DOHH2 (cell line): Measurements from ENCODE around the gene ASTL.

ENCODE experiments used
- H3F3A ChIP-seq: fragments of 200-600 bp; sonication (generic), shearing (Covaris generic); 2 replicates; pipeline ENCODE4 v1.6.0; 2016; ENCODE audit warnings: antibody characterized with exemption, mild to moderate bottlenecking; ENCODE audit not compliant: control insufficient read depth, insufficient read depth
- H3K27ac ChIP-seq: fragments of 200-600 bp; sonication (generic); 2 replicates; pipeline ENCODE4 v1.5.1; 2014; ENCODE audit warnings: low read depth, mild to moderate bottlenecking, low read length, moderate library complexity
- H3K27me3 ChIP-seq: fragments of 200-600 bp; sonication (generic); 2 replicates; pipeline ENCODE4 v1.6.1; 2014; ENCODE audit warnings: mild to moderate bottlenecking, low read length, mixed read lengths; ENCODE audit not compliant: control insufficient read depth
- H3K36me3 ChIP-seq: fragments of 200-600 bp; sonication (generic); 2 replicates; pipeline ENCODE4 v1.6.1; 2014; ENCODE audit warnings: mild to moderate bottlenecking, low read length, moderate library complexity, mixed read lengths; ENCODE audit not compliant: control insufficient read depth
- H3K4me1 ChIP-seq: fragments of 200-600 bp; sonication (generic); 2 replicates; pipeline ENCODE4 v1.6.1; 2014; ENCODE audit warnings: mild to moderate bottlenecking, low read length, mixed read lengths; ENCODE audit not compliant: control insufficient read depth
- H3K4me2 ChIP-seq: fragments of 200-600 bp; sonication (generic); 2 replicates; pipeline ENCODE4 v1.6.0; 2014; ENCODE audit warnings: mild to moderate bottlenecking, low read length, moderate library complexity
- H3K4me3 ChIP-seq: fragments of 200-600 bp; sonication (generic); 2 replicates; pipeline ENCODE4 v1.5.1; 2014; ENCODE audit warnings: mild to moderate bottlenecking, low read length, mixed read lengths
- H3K79me2 ChIP-seq: fragments of 200-600 bp; sonication (generic); 2 replicates; pipeline ENCODE4 v1.6.1; 2014; ENCODE audit warnings: mild to moderate bottlenecking, low read length, mixed read lengths; ENCODE audit not compliant: control insufficient read depth
- H3K9me2 ChIP-seq: fragments of 200-600 bp; sonication (generic); replicated peaks from 2 replicates; pipeline ENCODE4 v1.6.1; 2014; ENCODE audit warnings: mild to moderate bottlenecking, low read length, mixed read lengths; ENCODE audit not compliant: control insufficient read depth
- H3K9me3 ChIP-seq: fragments of 200-600 bp; sonication (generic); 2 replicates; pipeline ENCODE4 v1.6.1; 2014; ENCODE audit warnings: antibody characterized with exemption, low read length, mixed read lengths; ENCODE audit not compliant: control insufficient read depth, insufficient read depth
- H4K20me1 ChIP-seq: fragments of 200-600 bp; sonication (generic); 2 replicates; pipeline ENCODE4 v1.6.0; 2014; ENCODE audit warnings: low read depth, mild to moderate bottlenecking, antibody characterized with exemption, low read length, moderate library complexity; ENCODE audit not compliant: control insufficient read depth, insufficient read depth
- EZH2phosphoT487 ChIP-seq: fragments of 200-600 bp; sonication (generic); IDR thresholded peaks from 2 replicates; pipeline ENCODE4 v1.6.1; 2017; ENCODE audit warnings: borderline replicate concordance, mild to moderate bottlenecking, antibody characterized with exemption, low read length, moderate library complexity, mixed read lengths
- TF ChIP-seq, protein P1 (sequence below): fragments of 200-600 bp; sonication (generic); IDR thresholded peaks from one replicate; pipeline ENCODE4 v1.5.1; 2014; ENCODE audit warnings: antibody characterized with exemption, mild to moderate bottlenecking, low read depth, low read length; ENCODE audit not compliant: poor library complexity, severe bottlenecking

ASTL gene

DNA sequence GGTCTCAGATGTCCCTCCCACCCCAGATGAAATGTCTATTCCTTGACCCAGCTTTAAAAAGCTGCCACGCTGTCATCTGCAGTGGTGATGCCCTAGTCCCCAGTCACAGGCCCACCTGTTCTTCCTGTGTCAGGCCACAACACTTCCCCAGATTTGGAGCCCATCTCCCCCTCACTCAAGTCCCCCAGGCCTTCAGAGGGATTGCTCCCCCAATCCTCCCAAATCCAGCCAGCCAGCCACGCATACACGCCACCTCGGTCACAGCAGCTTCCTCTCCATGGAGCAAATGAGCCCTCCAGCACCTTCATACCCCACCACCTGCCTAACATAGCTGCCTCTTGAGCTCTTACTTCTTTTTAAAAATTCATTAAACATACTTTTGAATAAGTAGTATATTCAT lies 7.8 kb downstream of the ASTL start:
- Histone ChIP-seq H4K20me1 (no peaks in the 10 kb centered on the region), H3K9me2 (no peaks in the 10 kb centered on the region), H3K4me2 (no peak overlapping the region), H3K36me3 (no peaks in the 10 kb centered on the region), H3K79me2 (no peaks in the 10 kb centered on the region), H3K27me3 (no peaks in the 10 kb centered on the region; the same call in 1 of the 2 replicates), H3K4me3 (no peak overlapping the region), H3F3A (no peaks in the 10 kb centered on the region), H3K4me1 (no peaks in the 10 kb centered on the region), H3K9me3 (no peaks in the 10 kb centered on the region), H3K27ac (no peak overlapping the region)
- TF ChIP-seq, protein P1, sequence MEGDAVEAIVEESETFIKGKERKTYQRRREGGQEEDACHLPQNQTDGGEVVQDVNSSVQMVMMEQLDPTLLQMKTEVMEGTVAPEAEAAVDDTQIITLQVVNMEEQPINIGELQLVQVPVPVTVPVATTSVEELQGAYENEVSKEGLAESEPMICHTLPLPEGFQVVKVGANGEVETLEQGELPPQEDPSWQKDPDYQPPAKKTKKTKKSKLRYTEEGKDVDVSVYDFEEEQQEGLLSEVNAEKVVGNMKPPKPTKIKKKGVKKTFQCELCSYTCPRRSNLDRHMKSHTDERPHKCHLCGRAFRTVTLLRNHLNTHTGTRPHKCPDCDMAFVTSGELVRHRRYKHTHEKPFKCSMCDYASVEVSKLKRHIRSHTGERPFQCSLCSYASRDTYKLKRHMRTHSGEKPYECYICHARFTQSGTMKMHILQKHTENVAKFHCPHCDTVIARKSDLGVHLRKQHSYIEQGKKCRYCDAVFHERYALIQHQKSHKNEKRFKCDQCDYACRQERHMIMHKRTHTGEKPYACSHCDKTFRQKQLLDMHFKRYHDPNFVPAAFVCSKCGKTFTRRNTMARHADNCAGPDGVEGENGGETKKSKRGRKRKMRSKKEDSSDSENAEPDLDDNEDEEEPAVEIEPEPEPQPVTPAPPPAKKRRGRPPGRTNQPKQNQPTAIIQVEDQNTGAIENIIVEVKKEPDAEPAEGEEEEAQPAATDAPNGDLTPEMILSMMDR = no peak
- no peak for TF ChIP-seq EZH2phosphoT487

DNA sequence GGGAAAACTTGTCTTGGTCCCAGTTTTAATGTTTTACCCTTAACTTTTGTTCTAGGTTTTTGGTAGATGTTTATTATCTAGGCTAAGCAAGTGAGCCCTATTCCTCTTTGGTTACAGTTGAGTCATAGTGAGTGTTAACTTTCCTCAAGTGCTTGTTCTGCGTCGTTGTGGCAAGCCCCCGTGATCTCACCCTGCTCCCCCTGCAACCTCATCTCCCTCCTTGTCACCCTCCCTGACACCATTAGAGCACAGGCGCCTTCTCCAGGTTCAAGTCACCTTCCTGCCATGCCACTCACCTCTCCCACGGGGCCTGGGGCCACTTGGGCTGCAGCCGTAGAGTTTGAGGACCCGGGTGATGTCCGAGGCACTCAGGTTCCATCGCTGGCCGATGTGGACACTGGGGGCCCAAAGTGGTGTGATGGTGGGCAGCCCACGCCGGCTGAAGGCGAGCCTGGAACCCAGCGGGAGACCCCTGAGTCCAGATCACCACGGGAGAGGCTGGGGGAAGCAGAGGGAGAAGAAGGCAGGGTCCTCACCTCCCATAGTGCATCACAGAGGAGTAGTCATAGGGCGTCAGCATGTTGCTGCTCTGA lies 8.7 kb downstream of the ASTL start:
- H3K9me3 ChIP-seq = no peaks in the 10 kb centered on the region
- H3K27me3 ChIP-seq = no peaks in the 10 kb centered on the region; the same call in 1 of the 2 replicates
- TF ChIP-seq EZH2phosphoT487 = no peak
- TF ChIP-seq, protein P1 = no peak
- H3K9me2 ChIP-seq = no peaks in the 10 kb centered on the region
- no peaks in the 10 kb centered on the region for H4K20me1 ChIP-seq
- H3F3A ChIP-seq = no peaks in the 10 kb centered on the region
- no peak overlapping the region for H3K4me3 ChIP-seq
- H3K4me2 ChIP-seq = no peak overlapping the region
- no peaks in the 10 kb centered on the region for H3K79me2 ChIP-seq
- no peaks in the 10 kb centered on the region for H3K36me3 ChIP-seq
- H3K27ac ChIP-seq = no peak overlapping the region
- H3K4me1 ChIP-seq = no peaks in the 10 kb centered on the region

DNA sequence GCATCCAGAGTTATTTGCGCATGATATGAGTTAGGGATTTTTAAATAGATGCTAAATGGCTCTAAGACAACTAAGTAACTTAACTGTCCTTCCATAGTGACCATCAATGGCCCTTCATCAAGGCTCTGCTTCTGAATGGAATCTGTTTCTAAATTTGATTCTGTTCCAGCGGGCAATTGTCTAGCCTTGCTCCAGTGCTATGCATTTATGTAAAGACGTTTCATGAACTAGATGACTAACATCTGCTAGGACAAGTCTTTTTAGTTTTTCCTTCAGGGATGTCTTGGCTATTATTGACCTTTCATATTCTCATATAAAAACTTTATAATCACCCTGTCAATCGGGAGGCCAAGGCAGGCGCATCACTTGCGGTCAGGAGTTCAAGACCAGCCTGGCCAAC lies 9.8 kb downstream of the ASTL start:
- no peaks in the 10 kb centered on the region for H3F3A ChIP-seq
- no peaks in the 10 kb centered on the region for H3K36me3 ChIP-seq
- H3K27ac ChIP-seq = no peak overlapping the region
- no peaks in the 10 kb centered on the region for H3K9me2 ChIP-seq
- H4K20me1 ChIP-seq = no peaks in the 10 kb centered on the region
- H3K9me3 ChIP-seq = no peaks in the 10 kb centered on the region
- H3K4me1 ChIP-seq = no peaks in the 10 kb centered on the region
- no peaks in the 10 kb centered on the region for H3K79me2 ChIP-seq
- no peak overlapping the region for H3K4me2 ChIP-seq
- TF ChIP-seq EZH2phosphoT487 = no peak
- TF ChIP-seq, protein P1 = no peak
- H3K4me3 ChIP-seq = no peak overlapping the region
- H3K27me3 ChIP-seq = no peaks in the 10 kb centered on the region; the same call in 1 of the 2 replicates
